C4-2B (cell line): ENCODE data around the gene NELFB.

Experiments used
- H3K27ac ChIP-seq: fragments of 450-650 bp; 2 replicates; pipeline ENCODE4 v1.5.1; 2017
- CTCF ChIP-seq: fragments of 450-650 bp; conservative IDR thresholded peaks from 2 replicates; pipeline ENCODE4 v1.5.1; 2017; ENCODE audit warnings: mild to moderate bottlenecking
- ZFX ChIP-seq: fragments of 450-650 bp; IDR thresholded peaks from 2 replicates; pipeline ENCODE4 v1.6.1; 2017

NELFB gene

GRCh38 chr9:137306066-137306849, 51.1 kb downstream of the NELFB start:
- TF ChIP-seq ZFX (no peak), CTCF (no peak)
- H3K27ac ChIP-seq, result no peak overlapping the region; the same call in 1 of the 2 replicates

GRCh38 chr9:137306850-137307254, 51.7 kb downstream of the NELFB start:
- TF ChIP-seq ZFX, result no peak
- TF ChIP-seq CTCF, result no peak
- no peak overlapping the region; the same call in 1 of the 2 replicates for H3K27ac ChIP-seq

- no peak overlapping the region; the same call in 1 of the 2 replicates for H3K27ac ChIP-seq
- no peak for TF ChIP-seq CTCF
- no peak for TF ChIP-seq ZFX
Observed at GRCh38 chr9:137307255-137308056, 52.3 kb downstream of the NELFB start.

GRCh38 chr9:137308057-137308619, 53.0 kb downstream of the NELFB start:
- TF ChIP-seq ZFX (no peak), CTCF (no peak)
- H3K27ac ChIP-seq, result no peak overlapping the region

- no peak for TF ChIP-seq CTCF
- no peak for TF ChIP-seq ZFX
- H3K27ac ChIP-seq, result no peak overlapping the region
Observed at GRCh38 chr9:137309368-137310188, 54.5 kb downstream of the NELFB start.

- peak overlapping the region; percentile 45 for H3K27ac ChIP-seq
- TF ChIP-seq CTCF (no peak), ZFX (no peak)
Observed at GRCh38 chr9:137310189-137311052, 55.3 kb downstream of the NELFB start.
